ENCODE data around the gene FRYL. TPM values are rescaled to one million over a fixed set of nuclear protein-coding genes. Genes with fewer than 3 reads are reported as not detected.
A peak's percentile ranks its signal among the peaks of the same experiment; 100 is the strongest.

FRYL gene
- total and polyA plus RNA-seq, 2 of the 13 experiments (the other 11 are each of a cell fraction or from before 2014, with no cell fraction given), result 9.7 to 19.6 TPM

- H3K27me3 ChIP-seq (ENCODE audit: control insufficient read depth in 1 of 2, insufficient read depth in 2 of 2, low read length in 2 of 2), result no peaks in the 10 kb centered on the region
- no peaks in the 10 kb centered on the region for H3K79me2 ChIP-seq (ENCODE audit: insufficient read depth, low read length)
- H3K36me3 ChIP-seq (replicated peaks in 1 of 2; ENCODE audit: control insufficient read depth in 1 of 2, insufficient read depth in 2 of 2, low read length in 2 of 2), result 0 out of 5 replicates have a peak, but pooled peaks cover 0 to 6% of the 10 kb centered on the region in 2 experiments
- ChIA-PET CTCF (ENCODE audit: low intra/inter-chr PET ratio, low total read pairs) (no interaction called here), POLR2A (no interaction called here)
- 98% methylated on average over 3 of the region's 3 CpGs for WGBS (ENCODE audit: low lambda C conversion rate)
- in situ Hi-C loops (cut with HindIII; ENCODE audit: extremely low pct_ligation_motif_present, low pct_unique_long_range_greater_than_20kb) (no loop called here), intact Hi-C loops (cut with micrococcal nuclease; ENCODE audit: unreplicated experiment) (no loop called here)
- no peak for ATAC-seq
- no peaks in the 10 kb centered on the region for H3K9me3 ChIP-seq (ENCODE audit: low read length)
- no peak for DNase-seq (ENCODE audit: low spot score)
- BruUV-seq (replicated peaks), result no TSS peak
- no peaks in the 10 kb centered on the region for H4K20me1 ChIP-seq (ENCODE audit: insufficient read depth, low read length)
- H3K27ac ChIP-seq (ENCODE audit: extremely low read length, insufficient read depth, low read length), result no peak overlapping the region
- H3K4me3 ChIP-seq (replicated peaks in 1 of 3; ENCODE audit: insufficient read depth in 1 of 3, low read depth in 2 of 3, low read length in 3 of 3), result no peak overlapping the region
- H2AFZ ChIP-seq (ENCODE audit: low read length), result no peak overlapping the region
- no peak overlapping the region for H3K4me2 ChIP-seq (ENCODE audit: low read depth, low read length)
- FAIRE-seq, result no peak
- no peaks in the 10 kb centered on the region for H3K4me1 ChIP-seq (ENCODE audit: insufficient read depth, low read length)
- H3K9ac ChIP-seq (ENCODE audit: insufficient read depth, low read depth, low read length), result no peak overlapping the region
- TF ChIP-seq ZBTB34 (CRISPR knock-in tag; IDR thresholded peaks at IDR 0.05) (no peak), ZNF788 (CRISPR knock-in tag; IDR thresholded peaks at IDR 0.05; ENCODE audit: borderline replicate concordance) (no peak)
Observed at GRCh38 chr4:48499551-48500066, 280.5 kb downstream of the FRYL start.

- BruUV-seq (replicated peaks), result TSS peak; percentile 39
- no peak overlapping the region for H2AFZ ChIP-seq (ENCODE audit: low read length)
- H3K27ac ChIP-seq (ENCODE audit: extremely low read length, insufficient read depth, low read length), result no peak overlapping the region
- H3K9me3 ChIP-seq (ENCODE audit: low read length), result no peaks in the 10 kb centered on the region
- FAIRE-seq (no peak), ATAC-seq (no peak), DNase-seq (ENCODE audit: low spot score) (no peak)
- H3K27me3 ChIP-seq (ENCODE audit: control insufficient read depth in 1 of 2, insufficient read depth in 2 of 2, low read length in 2 of 2), result no peaks in the 10 kb centered on the region; a peak in 1 of 5 replicates
- H3K9ac ChIP-seq (ENCODE audit: insufficient read depth, low read depth, low read length), result no peak overlapping the region
- H3K4me2 ChIP-seq (ENCODE audit: low read depth, low read length), result no peak overlapping the region
- no peaks in the 10 kb centered on the region for H3K4me1 ChIP-seq (ENCODE audit: insufficient read depth, low read length)
- intact Hi-C loops (cut with micrococcal nuclease; ENCODE audit: unreplicated experiment) (no loop called here), in situ Hi-C loops (cut with HindIII; ENCODE audit: extremely low pct_ligation_motif_present, low pct_unique_long_range_greater_than_20kb) (no loop called here)
- POLR2A ChIA-PET, result no interaction called here
- 0 out of 5 replicates have a peak, but pooled peaks cover 0 to 6% of the 10 kb centered on the region in 2 experiments for H3K36me3 ChIP-seq (replicated peaks in 1 of 2; ENCODE audit: control insufficient read depth in 1 of 2, insufficient read depth in 2 of 2, low read length in 2 of 2)
- 95% methylated on average over 4 of the region's 4 CpGs for WGBS (ENCODE audit: low lambda C conversion rate)
- no peaks in the 10 kb centered on the region for H3K79me2 ChIP-seq (ENCODE audit: insufficient read depth, low read length)
- CTCF ChIA-PET (ENCODE audit: low intra/inter-chr PET ratio, low total read pairs), result no interaction called here
- no peak overlapping the region for H3K4me3 ChIP-seq (replicated peaks in 1 of 3; ENCODE audit: insufficient read depth in 1 of 3, low read depth in 2 of 3, low read length in 3 of 3)
- no peaks in the 10 kb centered on the region for H4K20me1 ChIP-seq (ENCODE audit: insufficient read depth, low read length)
- no peak for TF ChIP-seq ZBTB40 (IDR thresholded peaks at IDR 0.05)
- TF ChIP-seq ZBTB40 (CRISPR knock-in tag; IDR thresholded peaks at IDR 0.05), result no peak
- TF ChIP-seq MYC (CRISPR knock-in tag; IDR thresholded peaks at IDR 0.05; ENCODE audit: borderline replicate concordance), result no peak
- TF ChIP-seq ZNF343 (CRISPR knock-in tag; IDR thresholded peaks at IDR 0.05), result no peak
- no peak for TF ChIP-seq PCBP2 (optimal IDR thresholded peaks at IDR 0.05; ENCODE audit: low read depth, low read length, poor library complexity, severe bottlenecking)
- TF ChIP-seq MATR3 (CRISPR knock-in tag; IDR thresholded peaks at IDR 0.05), result no peak
Observed at GRCh38 chr4:48498895-48499294, 281.2 kb downstream of the FRYL start.

Data from HepG2 (cell line).